Measurements from ENCODE around the gene NCK1. TPM values are rescaled to one million over a fixed set of nuclear protein-coding genes. Genes with fewer than 3 reads are reported as not detected.
"Not testable (repeated sequence)": the region's sequence is repeated elsewhere in the genome, so short reads cannot be mapped to it uniquely, and the experiment has no call there.

Gene NCK1
- total RNA-seq, 4 donors from 2014 or later, result 48.4 to 85.3 (median 60.2) TPM

GRCh38 chr3:136982520-136983138 is 120.6 kb downstream of the NCK1 start:
- no peaks in the 10 kb centered on the region for H3K27me3 ChIP-seq
- no peak for DNase-seq
- TF ChIP-seq POLR2A (IDR thresholded peaks at IDR 0.05) (no peak), CTCF (IDR thresholded peaks at IDR 0.05) (no peak)

GRCh38 chr3:136984837-136985236 is 122.8 kb downstream of the NCK1 start:
- H3K4me3 ChIP-seq, result no peak overlapping the region
- TF ChIP-seq CTCF (IDR thresholded peaks at IDR 0.05) (no peak), POLR2A (IDR thresholded peaks at IDR 0.05) (no peak)
- H3K4me1 ChIP-seq, result no peaks in the 10 kb centered on the region
- H3K36me3 ChIP-seq, result no peaks in the 10 kb centered on the region
- intact Hi-C loops (cut with DNase I; ENCODE audit: low total_unique reads), result no loop called here
- H3K9me3 ChIP-seq, result no peaks in the 10 kb centered on the region
- H3K27ac ChIP-seq, result peak overlapping the region in 1 of 2 donors; percentile 4
- no peaks in the 10 kb centered on the region for H3K27me3 ChIP-seq
- DNase-seq, result no peak

More at GRCh38 chr3:136982520-136983138, 120.6 kb downstream of the NCK1 start:
- no peaks in the 10 kb centered on the region for H3K4me1 ChIP-seq
- intact Hi-C loops (cut with DNase I; ENCODE audit: low total_unique reads), result no loop called here
- no peaks in the 10 kb centered on the region for H3K36me3 ChIP-seq
- no peaks in the 10 kb centered on the region for H3K9me3 ChIP-seq
- no peak overlapping the region for H3K27ac ChIP-seq
- H3K4me3 ChIP-seq, result no peak overlapping the region

- H3K36me3 ChIP-seq; H3K4me3 ChIP-seq; H3K27me3 ChIP-seq; H3K27ac ChIP-seq; H3K9me3 ChIP-seq; DNase-seq; H3K4me1 ChIP-seq; intact Hi-C loops (cut with DNase I; ENCODE audit: low total_unique reads): not testable (repeated sequence)
These were observed 125.5 kb downstream of the NCK1 start for GRCh38 chr3:136987398-136987980.

GRCh38 chr3:136988651-136989050 is 126.6 kb downstream of the NCK1 start:
- TF ChIP-seq POLR2A (IDR thresholded peaks at IDR 0.05) (no peak), CTCF (IDR thresholded peaks at IDR 0.05) (no peak)
- no peaks in the 10 kb centered on the region for H3K9me3 ChIP-seq
- H3K27ac ChIP-seq, result no peak overlapping the region
- H3K27me3 ChIP-seq, result no peaks in the 10 kb centered on the region
- DNase-seq, result no peak
- no peaks in the 10 kb centered on the region for H3K36me3 ChIP-seq
- H3K4me1 ChIP-seq, result no peaks in the 10 kb centered on the region
- no peak overlapping the region for H3K4me3 ChIP-seq
- intact Hi-C loops (cut with DNase I; ENCODE audit: low total_unique reads), result no loop called here

GRCh38 chr3:136989781-136990524 is 127.9 kb downstream of the NCK1 start:
- no peak for TF ChIP-seq CTCF (IDR thresholded peaks at IDR 0.05)
- TF ChIP-seq POLR2A (IDR thresholded peaks at IDR 0.05), result no peak
- intact Hi-C loops (cut with DNase I; ENCODE audit: low total_unique reads), result no loop called here
- Histone ChIP-seq H3K4me3 (no peak overlapping the region), H3K27me3 (no peaks in the 10 kb centered on the region), H3K36me3 (no peaks in the 10 kb centered on the region), H3K9me3 (no peaks in the 10 kb centered on the region), H3K27ac (no peak overlapping the region), H3K4me1 (peaks cover 0 to 5% of the 10 kb centered on the region in 2 donors)
- DNase-seq, result no peak

All from uterus (tissue), 4 donors.